Stimulated activated naive CD8-positive, alpha-beta T cell treated with anti-CD3 and anti-CD28 coated beads, Interleukin-15, Interleukin-2, amounts not matched to agents 100 ng/mL and 50 ng/mL, for 24 hours (primary cell): ENCODE data around the gene PSMC4.
A peak's percentile ranks its signal among the peaks of the same experiment; 100 is the strongest.

Source experiments
- H3K27ac Mint-ChIP-seq: one replicate; pipeline ENCODE4 v1.8.0; 2021; ENCODE audit warnings: mild to moderate bottlenecking, mixed read lengths
- H3K27me3 Mint-ChIP-seq: one replicate; pipeline ENCODE4 v1.8.0; 2021; ENCODE audit warnings: mixed read lengths
- H3K36me3 Mint-ChIP-seq: one replicate; pipeline ENCODE4 v1.8.0; 2021; ENCODE audit warnings: low read depth, mixed read lengths
- H3K4me1 Mint-ChIP-seq: one replicate; pipeline ENCODE4 v1.8.0; 2021; ENCODE audit warnings: low read depth, mixed read lengths
- H3K4me3 Mint-ChIP-seq: one replicate; pipeline ENCODE4 v1.8.0; 2021; ENCODE audit warnings: mild to moderate bottlenecking, mixed read lengths
- H3K9me3 Mint-ChIP-seq: one replicate; pipeline ENCODE4 v1.8.0; 2021; ENCODE audit warnings: mixed read lengths

The PSMC4 gene

DNA sequence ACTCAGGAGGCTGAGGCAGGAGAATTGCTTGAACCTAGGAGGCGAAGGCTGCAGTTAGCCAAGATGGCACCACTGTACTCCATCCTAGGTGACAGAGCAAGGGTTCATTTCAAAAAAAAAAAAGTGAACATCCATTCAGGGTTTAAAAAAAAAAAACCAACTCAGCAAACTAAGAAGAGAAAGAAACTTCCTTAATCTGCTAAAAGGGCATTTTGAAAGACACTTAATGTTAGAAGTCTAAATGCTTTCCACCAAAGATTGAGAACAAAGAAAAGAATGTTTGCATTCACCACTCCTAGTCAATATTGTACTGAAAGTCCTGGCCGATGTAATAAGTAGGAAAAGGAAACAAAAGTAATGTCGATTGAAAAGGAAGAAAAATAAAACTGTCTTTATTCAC is 7.1 kb upstream of the PSMC4 start:
- no peaks in the 10 kb centered on the region for H3K27me3 Mint-ChIP-seq
- peaks cover 38% of the 10 kb centered on the region for H3K4me1 Mint-ChIP-seq
- peaks cover 9% of the 10 kb centered on the region for H3K36me3 Mint-ChIP-seq
- no peak overlapping the region for H3K27ac Mint-ChIP-seq
- no peaks in the 10 kb centered on the region for H3K9me3 Mint-ChIP-seq
- H3K4me3 Mint-ChIP-seq: no peak overlapping the region

DNA sequence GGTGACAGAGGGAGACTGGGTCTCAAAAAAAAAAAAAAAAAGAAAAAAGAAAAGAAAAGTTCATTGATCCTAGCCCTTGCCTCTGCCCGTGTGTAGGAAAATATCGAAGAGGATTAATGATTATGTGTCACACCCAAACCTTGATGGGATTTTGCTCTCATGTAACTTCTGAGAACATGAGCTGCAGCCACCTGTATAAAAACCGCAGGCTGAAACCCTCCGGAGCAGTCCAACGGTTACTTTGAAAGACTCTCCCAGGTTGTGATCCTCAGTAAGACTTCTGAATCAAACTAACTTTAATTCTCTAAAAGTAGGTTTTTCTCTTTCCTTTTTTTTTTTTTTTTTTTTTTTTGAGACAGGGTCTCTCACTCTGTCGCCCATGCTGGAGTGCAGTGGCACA is 4.3 kb upstream of the PSMC4 start:
- Mint-ChIP-seq H3K9me3 (no peaks in the 10 kb centered on the region), H3K4me1 (peaks cover 36% of the 10 kb centered on the region), H3K36me3 (peaks cover 17% of the 10 kb centered on the region), H3K27me3 (no peaks in the 10 kb centered on the region), H3K4me3 (no peak overlapping the region), H3K27ac (no peak overlapping the region)

DNA sequence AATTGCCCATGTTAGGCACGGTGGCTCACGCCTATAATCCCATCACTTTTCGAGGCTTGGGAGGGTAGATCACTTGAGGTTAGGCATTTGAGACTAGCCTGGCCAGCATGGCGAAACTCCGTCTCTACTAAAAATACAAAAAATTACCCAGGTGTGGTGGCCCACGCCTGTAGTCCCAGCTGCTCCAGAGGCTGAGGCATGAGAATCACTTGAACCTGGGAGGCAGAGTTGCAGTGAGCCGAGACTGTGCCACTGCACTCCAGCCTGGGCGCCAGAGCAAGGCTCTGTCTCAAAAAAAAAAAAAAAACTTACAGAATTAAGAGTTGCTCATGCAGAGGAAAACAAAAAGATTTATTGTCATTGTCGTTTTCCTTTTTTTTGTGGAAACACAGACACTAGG is 3.4 kb upstream of the PSMC4 start:
- H3K27ac Mint-ChIP-seq: no peak overlapping the region

DNA sequence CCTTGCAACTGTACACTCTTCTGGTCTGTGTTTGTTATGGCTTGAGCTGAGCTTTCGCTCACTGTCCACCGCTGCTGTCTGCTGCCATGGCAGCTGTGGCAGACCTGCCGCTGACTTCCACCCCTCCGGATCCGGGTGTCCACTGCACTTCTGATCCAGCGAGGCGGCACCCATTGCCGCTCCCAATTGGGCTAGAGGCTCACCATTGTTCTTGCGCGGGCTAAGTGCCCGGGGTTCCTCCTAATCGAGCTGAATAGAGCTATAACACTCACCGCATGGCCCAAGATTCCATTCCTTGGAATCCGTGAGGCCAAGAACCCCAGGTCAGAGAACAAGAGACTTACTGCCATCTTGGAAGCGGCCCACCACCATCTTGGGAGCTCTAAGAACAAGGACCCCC is 2.2 kb upstream of the PSMC4 start:
- H3K4me1 Mint-ChIP-seq: peaks cover 52% of the 10 kb centered on the region
- no peaks in the 10 kb centered on the region for H3K9me3 Mint-ChIP-seq
- H3K27me3 Mint-ChIP-seq: no peaks in the 10 kb centered on the region
- H3K36me3 Mint-ChIP-seq: peaks cover 36% of the 10 kb centered on the region
- H3K27ac Mint-ChIP-seq: peak overlapping the region; percentile 99
- peak overlapping the region; percentile 97 for H3K4me3 Mint-ChIP-seq

More for the DNA sequence above, 3.4 kb upstream of the PSMC4 start:
- Mint-ChIP-seq H3K4me3 (no peak overlapping the region), H3K36me3 (peaks cover 25% of the 10 kb centered on the region), H3K4me1 (peaks cover 45% of the 10 kb centered on the region), H3K27me3 (no peaks in the 10 kb centered on the region), H3K9me3 (no peaks in the 10 kb centered on the region)

DNA sequence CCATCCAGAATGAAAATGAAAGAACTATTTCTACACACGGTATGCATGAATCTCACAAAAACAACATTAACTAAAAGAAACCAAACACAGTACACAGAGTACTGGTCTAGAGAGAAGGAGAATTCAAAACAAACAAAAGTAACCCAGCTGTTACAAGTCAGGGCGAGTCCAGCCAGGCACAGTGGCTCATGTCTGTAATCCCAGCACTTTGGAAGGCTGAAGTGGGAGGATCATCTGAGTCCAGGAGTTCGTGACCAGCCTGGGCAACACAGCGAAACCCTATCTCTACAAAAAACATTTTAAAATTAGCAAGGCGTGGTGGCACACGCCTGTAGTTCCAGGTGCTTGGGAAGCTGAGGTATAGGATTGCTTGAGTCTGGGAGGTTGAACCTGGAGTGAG is 1.7 kb upstream of the PSMC4 start:
- peaks cover 48% of the 10 kb centered on the region for H3K4me1 Mint-ChIP-seq

DNA sequence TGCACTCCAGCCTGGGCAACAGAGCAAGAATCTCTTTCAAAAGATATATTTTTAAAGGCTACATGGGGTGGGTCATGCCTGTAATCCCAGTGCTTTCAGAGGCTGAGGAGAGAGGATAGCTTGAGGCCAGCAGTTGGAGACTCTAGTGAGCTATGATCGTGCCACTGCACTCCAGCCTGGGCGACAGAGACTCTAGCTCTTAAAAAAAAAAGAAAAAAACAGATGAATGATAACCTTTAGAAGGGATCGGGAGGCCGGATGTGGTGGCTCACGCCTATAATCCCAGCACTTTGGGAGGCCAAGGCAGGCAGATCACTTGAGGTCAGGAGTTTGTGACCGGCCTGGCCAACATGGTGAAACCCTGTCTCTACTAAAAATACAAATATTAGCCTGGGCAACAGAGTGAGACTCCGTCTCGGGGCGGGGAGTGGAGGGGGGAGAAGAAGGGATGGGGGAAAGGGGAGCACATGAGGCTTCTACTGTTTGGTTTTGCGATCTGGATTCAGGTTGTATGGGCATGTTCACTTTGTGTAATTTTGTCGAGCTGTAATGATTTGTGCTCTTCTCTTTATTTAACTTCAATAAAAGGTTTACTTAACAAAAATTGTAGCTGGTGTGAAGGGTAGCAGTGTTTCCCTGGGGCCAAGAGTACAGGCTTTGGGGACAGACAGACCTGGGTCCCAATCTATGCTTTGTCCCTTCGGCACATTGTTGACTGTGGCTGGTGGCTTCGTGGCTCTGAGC is 1.1 kb upstream of the PSMC4 start:
- Mint-ChIP-seq H3K27ac (peak overlapping the region; percentile 99), H3K36me3 (peaks cover 47% of the 10 kb centered on the region), H3K27me3 (no peaks in the 10 kb centered on the region), H3K4me3 (peak overlapping the region; percentile 97), H3K9me3 (no peaks in the 10 kb centered on the region), H3K4me1 (peaks cover 48% of the 10 kb centered on the region)

More for the DNA sequence above, 1.7 kb upstream of the PSMC4 start:
- Mint-ChIP-seq H3K27ac (peak overlapping the region; percentile 99), H3K36me3 (peaks cover 41% of the 10 kb centered on the region), H3K4me3 (peak overlapping the region; percentile 97), H3K9me3 (no peaks in the 10 kb centered on the region), H3K27me3 (no peaks in the 10 kb centered on the region)

DNA sequence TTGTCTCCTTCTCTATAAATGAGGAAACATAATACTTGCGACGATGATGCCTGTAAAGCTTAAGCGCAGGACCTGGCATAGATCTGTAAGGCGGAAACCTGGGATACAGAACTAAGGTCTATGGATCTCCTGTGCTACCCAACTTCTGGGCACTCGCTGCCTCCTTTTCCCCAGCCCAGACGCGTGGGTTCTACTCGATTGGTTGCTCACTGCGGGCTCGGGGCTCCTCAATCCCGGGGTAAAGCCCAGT is 615 bp upstream of the PSMC4 start:
- no peaks in the 10 kb centered on the region for H3K27me3 Mint-ChIP-seq

GRCh38 chr19:39971380-39972035 is 543 bp downstream of the PSMC4 start:
- H3K36me3 Mint-ChIP-seq: peaks cover 54% of the 10 kb centered on the region

More for the DNA sequence above, 615 bp upstream of the PSMC4 start:
- Mint-ChIP-seq H3K27ac (peak overlapping the region; percentile 99), H3K4me3 (peak overlapping the region; percentile 97), H3K36me3 (peaks cover 50% of the 10 kb centered on the region), H3K9me3 (no peaks in the 10 kb centered on the region), H3K4me1 (peaks cover 48% of the 10 kb centered on the region)

GRCh38 chr19:39974377-39975155 is 3.6 kb downstream of the PSMC4 start:
- H3K4me3 Mint-ChIP-seq: no peak overlapping the region
- no peaks in the 10 kb centered on the region for H3K27me3 Mint-ChIP-seq
- H3K4me1 Mint-ChIP-seq: peaks cover 35% of the 10 kb centered on the region
- H3K36me3 Mint-ChIP-seq: peaks cover 71% of the 10 kb centered on the region
- H3K9me3 Mint-ChIP-seq: no peaks in the 10 kb centered on the region
- peak overlapping the region; percentile 65 for H3K27ac Mint-ChIP-seq

More at GRCh38 chr19:39971380-39972035, 543 bp downstream of the PSMC4 start:
- H3K27ac Mint-ChIP-seq: peak overlapping the region; percentile 99
- peaks cover 48% of the 10 kb centered on the region for H3K4me1 Mint-ChIP-seq
- H3K27me3 Mint-ChIP-seq: no peaks in the 10 kb centered on the region
- no peaks in the 10 kb centered on the region for H3K9me3 Mint-ChIP-seq
- H3K4me3 Mint-ChIP-seq: peak overlapping the region; percentile 97

GRCh38 chr19:39982883-39983282 is 11.9 kb downstream of the PSMC4 start:
- no peaks in the 10 kb centered on the region for H3K27me3 Mint-ChIP-seq
- H3K4me3 Mint-ChIP-seq: no peak overlapping the region
- no peak overlapping the region for H3K27ac Mint-ChIP-seq
- H3K36me3 Mint-ChIP-seq: peaks cover 95% of the 10 kb centered on the region
- H3K9me3 Mint-ChIP-seq: peaks cover 30% of the 10 kb centered on the region
- peaks cover 4% of the 10 kb centered on the region for H3K4me1 Mint-ChIP-seq

DNA sequence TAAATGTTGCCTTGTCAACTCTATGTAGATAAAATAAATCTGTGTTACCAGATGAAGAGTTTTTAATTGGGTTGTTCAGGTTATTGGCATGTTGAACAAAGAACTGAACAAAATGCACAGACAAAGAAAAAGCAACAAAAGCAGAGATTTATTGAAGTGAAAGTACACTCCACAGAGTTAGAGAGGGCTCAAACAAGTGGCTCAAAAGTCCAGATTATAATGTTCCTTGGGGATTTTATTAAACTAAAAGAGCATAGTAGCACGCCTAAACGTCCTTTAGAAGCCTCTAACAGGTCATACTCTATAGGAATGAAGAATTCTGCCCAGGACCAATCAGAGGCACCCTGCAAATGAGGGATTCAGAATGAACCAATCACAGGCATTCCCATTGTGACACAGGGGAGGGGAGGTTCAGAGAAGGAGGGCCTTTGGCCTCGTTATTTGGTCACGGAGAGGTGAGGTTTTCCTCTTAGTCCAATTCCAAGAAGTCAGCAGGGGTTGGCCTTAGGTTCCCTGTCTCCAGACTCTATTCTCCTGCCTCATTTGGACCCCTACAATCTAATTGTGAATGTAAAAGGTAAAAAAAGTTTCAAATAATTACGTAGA is 12.8 kb downstream of the PSMC4 start:
- Mint-ChIP-seq H3K9me3 (peaks cover 30% of the 10 kb centered on the region), H3K36me3 (peaks cover 91% of the 10 kb centered on the region), H3K27ac (no peak overlapping the region), H3K4me1 (peaks cover 4% of the 10 kb centered on the region), H3K27me3 (no peaks in the 10 kb centered on the region), H3K4me3 (no peak overlapping the region)

DNA sequence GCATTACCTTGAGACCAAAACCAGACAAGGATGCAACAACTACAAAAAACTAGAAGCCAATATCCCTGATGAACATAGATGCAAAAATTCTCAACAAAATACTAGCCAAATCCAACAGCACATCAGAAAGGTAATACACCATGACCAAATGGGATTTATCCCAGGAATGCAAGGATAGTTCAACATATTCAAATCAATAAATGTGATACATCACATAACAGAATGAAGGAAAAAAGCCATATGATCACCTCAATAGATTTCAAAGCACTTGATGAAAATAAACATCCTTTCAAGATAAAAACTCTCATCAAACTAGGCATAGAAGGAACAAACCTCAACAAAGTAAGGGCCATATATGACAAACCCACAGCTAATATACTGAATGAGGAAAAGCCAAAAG is 15.7 kb downstream of the PSMC4 start:
- no peak overlapping the region for H3K4me3 Mint-ChIP-seq
- peaks cover 30% of the 10 kb centered on the region for H3K9me3 Mint-ChIP-seq
- peaks cover 23% of the 10 kb centered on the region for H3K4me1 Mint-ChIP-seq
- no peaks in the 10 kb centered on the region for H3K27me3 Mint-ChIP-seq
- H3K36me3 Mint-ChIP-seq: peaks cover 67% of the 10 kb centered on the region
- H3K27ac Mint-ChIP-seq: no peak overlapping the region

- Mint-ChIP-seq H3K4me3 (no peak overlapping the region), H3K36me3 (peaks cover 64% of the 10 kb centered on the region), H3K27ac (no peak overlapping the region), H3K9me3 (peaks cover 30% of the 10 kb centered on the region), H3K4me1 (peaks cover 27% of the 10 kb centered on the region), H3K27me3 (no peaks in the 10 kb centered on the region)
These were observed 16.2 kb downstream of the PSMC4 start for GRCh38 chr19:39987167-39987566.

DNA sequence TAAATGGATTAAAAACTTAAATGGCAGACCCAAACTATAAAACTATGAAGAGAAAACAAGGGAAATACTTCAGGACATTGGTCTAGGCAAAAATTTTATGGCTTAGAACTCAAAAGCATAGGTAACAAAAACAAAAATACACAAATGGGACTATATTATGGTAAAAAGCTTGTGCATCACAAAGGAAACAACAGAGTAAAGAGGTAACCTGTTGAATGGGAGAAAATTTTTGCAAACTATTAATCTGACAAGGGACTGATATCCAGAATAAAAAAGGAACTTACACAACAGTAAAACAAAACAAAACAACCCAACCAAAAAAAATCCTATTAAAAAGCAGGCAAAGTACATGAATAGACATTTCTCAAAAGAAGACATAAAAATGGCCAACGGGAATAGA is 16.6 kb downstream of the PSMC4 start:
- H3K27me3 Mint-ChIP-seq: no peaks in the 10 kb centered on the region
- peaks cover 30% of the 10 kb centered on the region for H3K9me3 Mint-ChIP-seq
- no peak overlapping the region for H3K27ac Mint-ChIP-seq
- peaks cover 29% of the 10 kb centered on the region for H3K4me1 Mint-ChIP-seq
- H3K36me3 Mint-ChIP-seq: peaks cover 59% of the 10 kb centered on the region
- H3K4me3 Mint-ChIP-seq: no peak overlapping the region

GRCh38 chr19:39993605-39994004 is 22.6 kb downstream of the PSMC4 start:
- H3K4me1 Mint-ChIP-seq: peaks cover 74% of the 10 kb centered on the region
- no peak overlapping the region for H3K4me3 Mint-ChIP-seq
- H3K9me3 Mint-ChIP-seq: peaks cover 20% of the 10 kb centered on the region
- no peaks in the 10 kb centered on the region for H3K27me3 Mint-ChIP-seq
- H3K27ac Mint-ChIP-seq: no peak overlapping the region
- peaks cover 38% of the 10 kb centered on the region for H3K36me3 Mint-ChIP-seq
